Activated CD8-positive, alpha-beta memory T cell treated with anti-CD3 and anti-CD28 coated beads for 4 hours (primary cell): ENCODE data around the gene STIM2.

Source experiments
- DNase-seq, 2 donors: peaks; one replicate each; pipeline ENCODE4 v3.0.0-alpha.2; 2020; ENCODE audit warnings: low read depth in 2 of 2

Gene STIM2

DNA sequence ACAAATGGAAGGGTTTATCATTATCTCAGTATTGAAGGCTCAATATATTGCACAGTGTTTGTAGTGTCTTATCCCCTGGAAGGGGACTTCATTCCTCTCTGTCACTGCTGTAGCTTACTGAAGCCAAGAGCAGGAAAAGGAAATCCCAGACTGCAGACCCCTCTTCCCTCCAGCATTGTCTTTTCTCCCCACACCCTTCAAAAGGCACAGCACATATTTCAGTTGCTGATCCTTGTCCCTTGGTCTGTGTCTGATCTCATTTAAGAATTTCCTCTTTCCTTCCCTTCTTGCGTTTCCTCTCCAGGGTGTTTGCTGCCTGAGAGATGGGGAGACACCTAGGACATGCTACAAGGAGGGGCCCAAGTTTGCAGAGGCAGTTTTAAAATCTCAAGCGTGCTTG is 40.1 kb downstream of the STIM2 start:
- no peak for DNase-seq

DNA sequence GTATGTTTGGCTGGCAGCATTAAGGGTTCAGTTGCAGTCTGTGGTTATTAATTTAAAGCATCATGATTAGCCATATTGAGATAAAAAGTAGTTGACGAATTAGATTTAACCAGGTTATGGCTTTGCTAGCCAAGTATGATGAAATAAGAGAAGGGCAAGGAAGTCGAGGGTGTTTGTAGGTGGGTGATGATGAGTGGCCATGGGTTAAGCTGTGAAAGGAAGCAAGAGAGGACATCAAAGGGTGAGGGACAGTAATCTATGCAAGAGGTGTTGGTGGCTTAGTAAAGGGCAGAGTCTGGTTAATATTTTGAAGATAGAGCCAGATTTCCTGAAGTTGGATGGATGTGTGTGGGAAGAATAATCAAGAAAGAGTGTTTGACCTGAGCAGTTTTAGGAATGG is 44.5 kb downstream of the STIM2 start:
- DNase-seq = no peak

DNA sequence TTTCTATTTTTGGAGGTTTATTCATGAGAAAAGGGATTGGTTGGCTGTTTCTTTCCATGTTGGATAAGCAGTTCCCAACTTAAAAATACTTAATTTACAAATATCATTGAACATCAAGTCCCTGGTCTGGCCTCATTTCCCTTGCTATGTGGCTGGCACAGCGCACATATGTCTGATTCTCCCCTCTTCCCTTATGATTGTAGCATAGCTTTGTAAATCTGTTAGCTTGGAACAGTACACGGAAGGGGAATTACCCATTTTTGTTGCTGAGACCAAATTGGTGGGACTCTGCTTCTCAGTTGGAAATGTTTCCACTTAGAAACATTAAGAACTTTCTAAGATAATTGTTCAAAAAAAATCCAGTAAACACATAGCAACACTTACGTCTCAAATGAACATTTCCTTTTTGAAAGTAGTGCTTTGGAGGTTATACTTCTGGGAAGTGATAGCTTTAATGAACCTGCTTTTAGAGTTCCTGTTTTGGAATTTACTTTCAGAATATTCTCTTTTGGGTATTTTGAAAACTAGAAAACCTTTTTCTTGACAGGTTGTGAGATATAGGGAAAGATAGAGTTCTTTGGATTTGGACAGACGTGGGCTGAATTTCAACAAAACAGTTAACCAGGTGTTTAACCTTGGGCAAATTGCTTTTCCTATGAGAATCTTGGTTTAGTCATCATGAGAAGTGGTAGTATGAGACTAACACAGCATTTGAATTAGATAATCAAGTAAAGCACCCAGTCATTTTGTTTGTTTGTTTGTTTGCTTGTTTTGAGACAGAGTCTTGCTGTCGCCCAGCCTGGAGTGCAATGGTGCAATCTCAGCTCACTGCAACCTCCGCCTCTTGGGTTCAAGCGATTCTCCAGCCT is 47.3 kb downstream of the STIM2 start:
- DNase-seq = no peak

DNA sequence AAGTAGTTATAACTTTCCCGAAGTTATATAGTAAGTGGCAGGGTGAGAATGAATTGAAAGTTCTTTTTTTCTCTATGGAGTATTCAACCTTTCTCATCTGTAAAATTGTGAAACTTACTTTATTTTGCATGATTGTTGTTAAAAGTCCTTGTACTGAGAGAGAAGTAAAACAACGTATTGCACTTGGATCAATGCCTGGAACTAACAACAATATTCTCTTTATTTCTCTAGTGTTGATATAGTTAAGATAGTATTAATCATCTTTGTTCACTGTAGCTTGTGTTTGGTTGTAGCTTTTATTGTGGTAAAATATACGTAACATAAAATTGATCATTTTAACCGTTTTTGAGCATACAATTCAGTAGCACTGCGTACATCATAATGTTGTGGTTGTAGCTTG is 48.7 kb downstream of the STIM2 start:
- no peak for DNase-seq

DNA sequence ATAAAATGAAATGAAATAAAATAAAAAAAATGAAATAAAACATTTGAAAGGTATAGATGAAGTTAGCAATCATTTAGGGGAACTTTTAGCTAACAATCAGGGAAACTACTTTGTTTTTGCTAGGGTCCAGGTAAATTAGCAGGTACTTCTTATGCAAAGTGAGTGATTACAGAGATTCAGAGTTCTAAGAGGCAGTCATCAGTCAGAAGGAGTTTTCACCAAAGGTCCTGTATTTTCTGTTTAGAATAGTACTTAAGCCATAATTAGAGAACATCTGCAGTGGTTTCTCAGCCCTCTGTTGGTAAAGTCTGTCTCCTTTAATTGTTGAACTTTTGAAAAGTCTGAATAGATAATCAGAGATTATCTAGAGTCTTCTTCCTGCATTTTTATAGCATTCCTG is 50.6 kb downstream of the STIM2 start:
- DNase-seq = no peak

DNA sequence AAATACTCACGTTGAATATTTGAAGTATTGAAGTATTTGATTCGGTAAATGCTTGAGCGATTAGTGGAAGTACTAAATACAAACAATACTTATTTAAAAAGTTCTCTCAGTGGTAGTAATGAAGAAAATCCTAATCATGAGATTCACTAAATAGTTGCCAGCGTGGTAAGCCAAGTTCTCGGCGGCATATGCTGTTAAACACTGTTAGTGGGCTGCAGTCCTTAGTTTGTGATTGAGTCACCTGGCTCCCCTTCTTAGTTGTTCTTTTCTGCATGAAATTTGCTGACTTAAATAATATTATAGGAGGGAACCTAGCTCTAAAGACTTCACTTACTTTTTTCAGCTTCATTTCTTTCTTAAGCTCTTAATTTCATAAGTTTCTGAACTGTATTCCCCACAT is 51.4 kb downstream of the STIM2 start:
- DNase-seq = no peak

DNA sequence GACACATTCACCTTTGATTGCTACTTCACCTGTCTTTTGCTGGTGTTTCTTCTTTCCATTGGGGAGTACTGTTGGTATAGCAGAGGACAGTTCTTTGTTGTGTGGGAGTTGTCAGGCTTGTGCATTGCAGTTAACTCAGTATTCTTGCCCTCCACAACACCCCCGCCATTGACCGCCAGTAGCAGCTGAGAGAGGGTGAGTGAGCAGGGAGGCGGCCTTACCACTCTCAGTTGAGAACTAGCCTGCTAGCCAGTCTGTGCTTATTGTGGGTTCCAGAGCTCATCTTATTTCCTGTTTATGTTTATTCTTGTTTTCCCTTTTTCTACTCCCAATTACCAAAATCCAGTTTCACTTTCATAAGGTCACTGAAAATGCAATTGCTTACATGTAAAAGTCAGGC is 52.2 kb downstream of the STIM2 start:
- no peak for DNase-seq

DNA sequence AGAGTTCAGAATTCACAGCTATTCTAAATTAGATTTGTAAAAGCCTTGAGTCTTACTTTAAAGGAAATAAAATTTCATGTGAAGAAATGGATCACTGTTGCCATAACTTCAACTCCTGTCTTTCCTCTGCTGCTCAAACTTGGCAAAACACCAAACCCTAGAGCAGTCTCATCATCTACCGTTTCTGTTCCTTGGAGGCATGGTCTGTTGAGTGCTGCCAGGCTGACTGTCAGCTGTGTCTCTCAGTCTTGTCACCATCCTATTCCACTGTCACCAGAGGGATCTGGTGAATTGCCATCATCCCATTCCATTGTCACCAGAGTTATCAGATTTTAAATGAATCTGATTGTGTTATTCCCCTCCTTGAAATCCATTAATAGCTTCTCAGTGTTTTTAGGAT is 55.6 kb downstream of the STIM2 start:
- DNase-seq = no peak

DNA sequence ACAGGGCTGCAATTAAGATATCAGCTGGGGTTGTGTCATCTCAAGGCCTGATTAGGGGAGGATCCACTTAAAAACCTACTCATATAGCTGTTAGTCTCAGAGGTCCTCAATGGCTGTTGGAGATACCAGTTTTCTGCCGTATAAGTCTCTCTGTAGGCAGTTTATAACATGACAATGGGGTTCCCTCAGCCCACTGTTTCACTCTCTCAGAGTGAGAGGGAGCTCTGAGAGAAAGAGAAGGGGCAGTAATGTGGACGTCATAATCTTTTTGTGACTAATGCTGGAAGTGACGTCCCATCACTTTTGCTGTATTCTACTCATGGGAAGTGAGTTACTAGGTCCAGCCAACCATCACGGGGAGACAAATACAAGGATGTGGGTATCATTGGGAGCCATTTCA is 70.3 kb downstream of the STIM2 start:
- no peak for DNase-seq

DNA sequence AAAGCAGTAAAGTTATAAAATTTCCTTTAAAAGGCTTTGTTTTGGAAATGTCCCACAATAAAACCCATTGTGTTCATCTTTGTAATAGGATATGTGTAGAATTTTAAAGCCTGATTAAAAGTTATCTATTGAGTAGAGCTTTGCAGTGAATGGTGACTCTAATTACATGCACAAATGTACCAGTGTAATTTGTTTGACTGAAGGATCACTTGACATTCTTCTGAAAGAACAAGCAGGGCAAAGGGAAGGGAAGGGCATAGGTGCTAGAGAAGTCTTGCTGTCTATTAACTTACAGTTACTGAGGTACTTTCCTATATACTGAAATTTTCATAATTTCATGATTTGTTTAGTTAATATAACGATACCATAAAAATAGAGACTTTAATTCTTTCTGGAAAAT is 70.8 kb downstream of the STIM2 start:
- no peak for DNase-seq

DNA sequence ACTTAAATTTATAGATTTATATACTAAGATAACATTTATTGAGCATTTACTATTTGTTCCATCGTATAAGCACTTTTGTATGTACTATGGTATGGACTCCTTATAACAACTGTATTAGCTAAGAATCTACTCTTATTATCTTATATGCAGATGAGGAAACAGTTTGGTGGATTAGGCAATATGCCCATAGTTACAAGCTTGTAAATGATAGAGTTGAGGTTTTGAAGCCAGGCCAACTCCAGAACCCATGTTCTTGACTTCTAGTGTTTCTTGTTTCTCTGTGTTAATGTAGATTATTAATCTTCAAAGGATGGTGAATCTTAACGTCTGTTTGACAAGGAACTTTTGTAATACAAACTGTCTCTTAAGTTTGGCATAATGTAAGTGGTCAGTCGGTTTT is 71.3 kb downstream of the STIM2 start:
- DNase-seq = no peak

DNA sequence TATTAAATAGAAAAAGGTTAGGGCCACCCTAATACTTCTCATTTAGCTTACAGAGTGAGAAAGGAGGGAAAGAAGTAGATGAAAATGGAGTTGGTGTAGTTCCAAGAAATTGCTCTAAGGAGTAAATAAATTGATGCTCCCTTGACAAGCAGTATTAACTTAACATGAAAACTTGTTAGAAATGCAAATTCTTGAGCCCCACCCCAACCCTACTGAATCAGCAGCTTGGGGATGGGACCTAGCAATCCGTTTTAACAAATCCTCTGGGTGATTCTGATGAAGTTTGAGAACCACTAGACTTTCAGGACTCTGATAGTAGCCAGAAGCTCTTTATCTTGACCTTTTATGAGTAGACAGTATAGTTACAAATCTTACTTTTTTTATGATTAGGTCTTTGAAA is 74.8 kb downstream of the STIM2 start:
- no peak for DNase-seq

DNA sequence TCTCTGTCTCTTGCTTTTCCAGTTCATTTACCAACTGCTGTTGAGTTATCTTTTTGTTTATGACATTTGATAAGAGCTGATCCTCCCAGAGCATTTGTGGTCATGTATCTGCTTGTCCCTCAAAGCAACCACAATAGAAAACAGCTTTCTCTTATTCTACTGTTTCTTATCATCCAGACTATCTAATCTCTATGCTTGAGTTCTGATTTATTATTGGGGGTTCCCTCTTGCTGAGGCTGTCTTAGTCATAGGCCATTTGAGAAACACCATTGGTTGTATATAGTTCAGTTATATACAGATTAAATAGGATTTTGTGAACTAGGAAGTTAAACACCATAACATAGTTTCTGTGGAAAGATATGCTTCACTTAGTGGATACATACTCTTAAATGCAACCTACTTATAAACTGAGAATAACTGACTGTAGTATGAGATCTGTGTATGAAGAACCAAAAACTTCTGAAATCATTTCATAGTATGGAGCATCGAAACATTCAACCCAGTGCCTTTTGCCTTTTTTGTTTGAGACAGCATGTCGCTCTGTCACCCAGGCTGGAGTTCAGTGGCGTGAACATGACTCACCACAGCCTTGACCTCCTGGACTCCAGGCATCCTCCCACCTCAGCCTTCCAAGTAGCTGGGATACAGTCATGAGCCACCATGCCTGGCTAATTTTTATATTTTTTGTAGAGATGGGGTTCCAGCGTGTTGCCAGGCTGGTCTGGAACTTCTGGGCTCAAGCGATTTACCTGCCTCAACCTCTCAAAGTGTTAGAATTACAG is 75.8 kb downstream of the STIM2 start:
- DNase-seq = no peak

DNA sequence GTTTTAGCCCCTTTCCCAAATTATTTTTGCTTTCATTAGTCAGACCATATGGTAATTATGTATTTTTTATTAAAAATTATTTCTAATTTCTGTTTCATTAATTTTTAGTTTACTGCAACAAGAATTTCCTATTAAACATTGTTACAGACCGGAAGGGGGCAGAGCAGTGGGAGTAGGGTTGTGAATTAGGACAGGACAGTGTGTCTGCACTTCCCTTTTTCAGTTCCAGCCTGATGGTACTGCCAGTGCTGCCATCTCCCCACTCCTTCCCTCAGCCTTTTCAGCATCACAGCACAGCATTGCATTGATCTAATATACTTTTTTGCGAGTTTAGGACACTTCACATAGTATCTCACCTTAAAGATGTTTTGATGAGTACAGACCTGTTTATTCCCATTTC is 76.5 kb downstream of the STIM2 start:
- no peak for DNase-seq

DNA sequence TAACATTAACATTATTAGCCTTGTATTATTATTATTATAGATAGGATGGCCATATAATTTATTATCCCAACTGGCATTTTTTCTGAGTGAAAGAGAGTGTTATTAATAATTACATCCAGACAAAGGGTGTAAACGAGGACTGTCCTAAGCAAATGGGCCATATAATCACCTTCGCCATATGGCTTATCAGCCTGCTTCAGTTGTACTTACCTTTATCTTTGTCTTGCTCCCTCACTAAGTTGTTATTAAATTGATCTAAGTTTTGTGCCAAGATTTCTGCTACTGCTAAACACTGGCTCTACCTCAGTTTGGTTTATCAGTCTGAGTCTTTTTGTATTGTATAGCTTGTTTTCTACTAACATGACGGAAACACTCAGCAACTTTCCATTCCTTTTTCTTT is 76.9 kb downstream of the STIM2 start:
- DNase-seq = no peak

DNA sequence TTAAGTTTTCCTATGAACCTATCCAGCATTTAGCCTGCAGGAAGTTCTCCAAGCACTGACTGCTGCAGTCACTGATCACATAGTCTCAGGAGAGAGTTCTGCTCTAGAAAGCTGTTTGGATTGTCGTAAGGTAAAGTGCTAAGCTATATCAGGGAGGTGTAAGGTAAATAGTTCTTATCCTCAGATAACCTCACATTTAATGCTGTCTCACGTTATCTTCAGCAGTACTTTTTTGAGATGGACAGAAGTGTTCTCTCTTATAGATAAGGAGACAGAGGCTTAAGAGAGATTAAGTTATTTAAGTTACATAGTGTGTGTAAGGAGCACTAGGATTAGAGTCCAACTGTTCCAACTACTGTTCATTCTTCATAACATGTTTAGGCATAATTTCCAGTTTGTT is 77.9 kb downstream of the STIM2 start:
- no peak for DNase-seq

DNA sequence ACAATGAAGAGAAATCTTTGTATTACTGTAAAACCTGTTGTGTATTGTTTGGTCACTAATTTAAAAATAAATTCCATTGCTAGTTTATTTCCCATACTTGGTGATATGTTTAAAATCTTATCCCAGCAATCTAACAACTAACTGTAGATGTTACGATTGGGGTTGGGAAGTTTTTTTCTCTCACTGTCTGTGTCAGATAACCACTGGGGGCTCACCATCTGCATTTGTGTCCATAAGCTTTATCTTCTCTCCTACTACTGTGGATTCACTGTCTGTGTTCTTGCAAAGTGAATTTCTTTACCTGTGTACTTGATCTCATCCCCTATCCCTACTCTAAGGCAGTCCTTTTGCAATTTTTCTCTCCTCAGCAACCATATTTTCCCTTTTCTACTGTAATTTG is 81.3 kb downstream of the STIM2 start:
- DNase-seq = no peak

DNA sequence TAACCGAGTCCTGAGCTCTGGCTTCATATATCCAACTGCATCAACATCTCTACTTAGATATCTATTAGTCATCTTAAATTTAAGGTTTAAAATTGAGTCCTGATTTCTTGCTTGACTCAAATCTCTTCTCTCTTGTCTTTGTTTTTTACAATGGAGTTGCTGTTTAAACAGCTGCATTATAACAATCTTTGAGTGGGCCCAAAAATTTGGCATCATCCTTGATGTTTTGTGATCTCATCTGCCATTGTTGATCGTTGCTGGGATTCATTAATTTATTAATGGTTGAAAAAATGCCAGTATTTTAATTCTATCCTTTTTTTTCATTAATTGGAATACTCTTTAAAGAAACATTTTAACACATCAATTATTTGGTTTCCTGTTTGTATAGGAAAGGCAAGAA is 82.2 kb downstream of the STIM2 start:
- no peak for DNase-seq

DNA sequence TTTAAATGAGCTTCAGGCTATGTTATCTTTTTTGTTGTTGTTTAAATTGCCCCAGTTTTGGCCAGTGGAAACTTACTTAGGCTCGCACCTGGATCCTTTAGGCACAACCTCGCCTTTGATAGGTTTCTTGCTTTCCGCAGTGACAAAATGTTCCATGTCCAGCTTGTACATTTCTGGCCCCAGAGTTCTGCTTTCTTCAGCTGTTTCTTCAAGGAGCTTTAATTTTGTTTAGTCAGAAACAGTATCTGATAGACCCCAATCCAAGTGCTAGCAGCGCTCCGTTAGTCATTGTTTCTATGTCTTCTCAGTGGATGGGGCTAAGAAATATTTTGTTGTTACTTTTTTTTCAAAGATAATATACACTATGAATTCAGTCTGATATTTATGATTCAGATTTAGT is 82.8 kb downstream of the STIM2 start:
- DNase-seq = no peak

DNA sequence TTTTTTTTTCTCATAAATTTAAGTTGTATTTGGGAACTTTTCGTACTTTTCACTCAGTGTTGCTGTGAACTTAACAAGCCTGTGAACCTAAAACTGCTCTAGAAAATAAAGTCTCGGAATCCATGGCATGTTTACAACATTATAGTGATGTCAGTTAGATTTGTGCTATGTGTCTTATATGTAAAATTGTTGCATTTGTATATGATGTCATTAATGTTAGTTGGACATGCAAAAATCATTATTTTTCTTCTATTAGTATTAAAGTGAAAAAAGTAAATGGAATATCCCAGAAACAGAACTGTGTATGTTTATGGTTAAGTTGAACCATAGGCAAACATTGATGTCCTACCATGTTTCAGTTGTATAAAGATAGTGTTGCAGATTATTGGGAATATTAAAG is 85.2 kb downstream of the STIM2 start:
- no peak for DNase-seq

DNA sequence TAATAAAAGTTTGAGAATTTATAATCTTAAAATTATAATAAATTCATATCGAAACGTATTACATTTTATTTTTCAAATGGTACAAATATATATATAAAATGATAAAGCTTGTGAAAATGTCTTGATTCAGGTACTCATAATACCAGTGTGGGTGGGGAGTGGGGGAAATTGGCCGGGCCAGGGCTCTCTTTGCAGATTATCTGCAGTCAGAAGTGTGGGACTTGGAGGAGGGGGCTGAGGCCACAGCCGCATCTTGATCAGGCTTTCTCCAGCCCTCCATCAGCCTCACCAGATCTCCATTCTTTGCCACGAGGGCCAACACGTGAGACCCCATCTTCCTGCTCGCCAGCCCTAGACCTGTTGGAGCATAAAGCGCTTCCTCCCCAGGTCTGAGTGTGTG is 86.7 kb downstream of the STIM2 start:
- no peak for DNase-seq

DNA sequence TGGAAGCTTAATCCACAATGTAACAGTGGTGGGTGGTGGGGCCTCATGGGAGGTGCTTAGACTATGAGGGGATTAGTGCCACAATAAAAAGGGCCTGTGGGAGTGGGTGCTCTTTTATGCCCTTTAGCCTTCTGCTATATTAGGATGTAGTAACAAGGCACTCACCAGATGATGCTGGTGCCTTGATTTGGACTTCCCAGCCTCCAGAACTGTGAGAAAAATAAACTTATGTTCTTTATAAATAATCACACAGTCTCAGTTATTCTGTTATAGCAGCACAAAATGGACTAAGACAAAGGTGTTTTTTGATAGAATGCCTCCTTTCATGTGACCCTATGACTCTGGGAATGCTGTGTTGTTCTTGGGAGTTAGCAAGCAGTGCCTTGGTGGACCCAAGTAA is 89.8 kb downstream of the STIM2 start:
- no peak for DNase-seq

DNA sequence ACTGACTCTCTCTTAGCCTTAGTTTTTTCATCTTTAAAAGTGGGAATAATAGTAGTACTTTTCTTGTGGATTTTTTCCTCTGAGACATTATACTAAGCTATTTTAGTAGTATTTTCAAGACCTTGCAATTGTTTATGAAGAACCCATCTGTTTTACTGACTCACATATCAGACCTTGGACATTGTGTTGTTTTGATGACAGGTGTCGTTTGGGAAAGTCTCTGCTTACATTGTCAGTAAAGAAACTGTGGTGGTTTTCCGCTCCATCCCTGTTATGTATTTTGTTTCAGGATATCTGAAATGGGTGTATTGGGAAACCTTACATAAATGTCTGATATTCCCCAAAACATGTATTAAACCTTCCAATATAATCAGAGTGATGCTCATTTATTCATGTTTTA is 92.2 kb downstream of the STIM2 start:
- no peak for DNase-seq
